T47D (cell line): ENCODE results near the gene CTBP1.

Source experiments
- DNase-seq, 2 experiments: peaks; one replicate each; pipeline versions ENCODE4 v3.0.0 to v3.0.0-alpha.2; 2011 to 2012; ENCODE audit warnings: low read depth in 1 of 2, low spot score in 1 of 2
- JUND ChIP-seq: IDR thresholded peaks from 2 replicates; pipeline ENCODE4 v1.6.1; 2012; ENCODE audit warnings: low read depth
- in situ Hi-C: cut with HindIII; loops from 2 replicates; pipeline ENCODE4 v1.10.0; 2016; ENCODE audit warnings: low sequenced_read_pairs, low pct_unique_long_range_greater_than_20kb

Gene CTBP1

DNA sequence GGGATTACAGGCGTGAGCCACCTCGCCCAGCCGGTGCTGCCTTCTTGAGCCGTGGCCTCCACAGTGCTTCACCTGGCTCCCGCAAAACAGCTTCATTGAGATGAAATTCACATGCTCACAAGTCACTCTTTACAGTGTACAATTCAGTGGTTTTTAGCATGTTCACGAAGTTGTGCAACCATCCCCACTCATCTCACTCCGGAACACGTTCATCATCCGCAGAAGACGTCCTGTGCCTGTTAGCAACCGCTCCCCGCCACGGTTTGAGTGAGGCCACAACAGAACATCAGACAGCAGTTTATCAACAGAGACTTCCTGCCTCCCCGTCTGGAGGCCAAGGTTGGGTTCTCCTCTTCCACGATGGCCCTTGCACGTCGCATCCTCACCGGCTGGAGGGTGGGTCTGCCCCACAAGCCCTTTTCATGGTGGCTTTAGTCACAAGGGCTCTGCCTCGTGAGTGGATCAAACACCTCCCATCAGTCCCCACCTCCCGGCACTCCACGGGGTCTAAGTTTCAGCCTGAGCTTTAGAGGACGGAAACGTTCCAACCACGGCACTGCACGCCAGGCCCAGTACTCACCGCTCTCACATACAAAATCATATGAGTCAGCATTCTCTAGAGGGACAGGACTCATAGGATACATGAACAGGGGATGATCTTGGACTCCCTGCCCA, 46.9 kb downstream of the CTBP1 start:
- TF ChIP-seq JUND, result no peak
- in situ Hi-C loops, result no loop called here
- no peak for DNase-seq

DNA sequence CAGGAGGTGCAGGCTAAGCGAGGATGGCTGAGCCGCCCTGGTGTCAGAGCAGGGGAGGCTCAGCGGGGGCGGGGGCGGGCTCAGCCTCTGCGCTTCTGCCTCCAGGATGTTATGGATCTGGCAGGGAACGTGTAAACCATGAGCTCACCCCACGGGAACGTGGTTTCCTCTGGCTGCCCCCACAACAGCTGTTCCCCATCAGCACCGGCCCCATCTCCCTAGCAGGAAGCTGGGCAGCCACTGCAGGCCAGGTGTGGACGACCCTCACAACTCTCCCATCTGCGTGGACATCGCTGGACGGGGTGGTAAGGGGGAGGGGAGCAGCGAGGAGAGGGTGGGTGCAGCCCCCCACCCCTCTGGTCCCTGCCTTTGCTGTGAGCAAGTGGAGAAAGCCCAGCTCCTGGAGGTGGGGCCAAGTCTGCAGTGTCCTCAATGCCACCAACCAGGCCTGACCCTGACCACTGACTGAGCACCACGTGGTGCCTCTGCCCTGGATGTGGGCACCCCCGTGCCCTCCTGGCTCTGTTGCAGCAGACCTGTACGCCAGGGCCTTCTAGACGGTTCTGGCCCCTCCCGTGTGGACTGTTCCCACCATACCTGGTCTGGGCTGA, 48.4 kb downstream of the CTBP1 start:
- TF ChIP-seq JUND, result no peak
- no peak for DNase-seq
- in situ Hi-C loops, result no loop called here

DNA sequence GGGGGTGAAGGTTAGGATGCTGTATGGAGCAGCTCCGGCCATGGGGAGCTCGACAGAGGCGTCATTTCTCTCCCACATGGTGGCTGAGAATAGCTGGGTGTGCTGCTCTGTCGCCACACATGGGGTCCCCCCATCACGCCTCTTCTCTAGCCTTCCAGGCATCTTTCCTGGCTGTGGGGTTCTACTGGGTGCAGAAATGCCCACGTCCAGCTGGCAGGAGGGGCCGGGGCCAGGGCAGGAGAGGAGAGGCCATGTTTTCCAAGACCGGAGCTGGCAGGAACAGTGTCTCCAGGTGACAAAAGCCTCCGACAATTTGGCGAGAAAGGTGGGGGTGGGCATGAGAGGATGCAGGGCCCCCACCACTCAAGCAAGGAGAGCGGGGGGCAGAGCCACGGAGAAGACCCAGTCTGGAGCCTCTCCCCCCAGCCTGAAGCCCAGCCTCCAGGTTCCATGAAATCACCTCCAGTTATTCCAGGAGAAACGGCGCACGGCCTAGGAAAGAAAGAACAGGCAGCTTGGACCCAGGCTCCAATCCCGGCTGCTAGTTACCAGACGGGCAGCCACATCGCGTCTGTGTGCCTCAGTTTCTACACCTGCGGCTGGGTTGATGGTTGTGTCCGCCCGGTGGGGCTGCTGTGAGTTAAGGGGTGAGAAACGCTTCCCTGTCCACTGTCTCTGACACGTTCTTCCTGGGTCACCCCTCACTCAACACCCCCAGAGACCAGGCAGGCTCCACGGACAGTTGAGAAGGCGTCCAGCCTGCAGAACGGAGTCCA, 49.2 kb downstream of the CTBP1 start:
- in situ Hi-C loops, result no loop called here
- no peak for DNase-seq
- no peak for TF ChIP-seq JUND

DNA sequence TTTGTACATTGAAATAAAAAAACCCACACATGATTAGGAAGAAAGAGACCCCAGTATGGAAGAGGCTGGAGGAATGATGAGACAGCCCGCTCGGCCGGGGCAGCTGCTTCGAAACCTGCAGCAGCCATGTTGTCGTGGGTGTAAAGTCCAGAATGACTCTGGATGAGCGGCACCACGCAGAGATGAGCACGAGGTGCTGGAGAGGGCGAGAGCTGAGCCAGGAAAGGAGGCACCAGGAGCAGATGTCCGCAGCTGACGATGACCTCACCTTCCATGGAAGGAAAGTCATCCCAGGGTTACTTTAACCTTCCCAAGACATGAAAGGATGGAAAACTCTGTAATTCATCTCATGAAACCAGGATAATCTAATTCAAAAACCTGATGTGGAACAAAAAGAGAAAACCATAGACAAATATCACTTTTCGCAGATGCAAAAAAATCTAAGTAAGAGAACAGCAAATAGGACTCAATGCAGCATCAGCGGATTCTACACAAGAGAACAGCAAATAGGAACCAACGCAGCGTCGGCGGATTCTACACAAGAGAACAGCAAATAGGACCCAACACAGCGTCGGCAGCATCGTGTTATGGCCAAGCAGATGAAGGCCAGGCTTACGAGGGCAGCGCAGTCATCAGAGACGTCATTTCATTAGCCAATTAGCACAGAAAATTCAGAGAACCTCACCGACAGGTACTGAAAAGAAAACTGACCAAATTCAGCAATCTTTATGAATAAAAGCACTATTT, 50.7 kb downstream of the CTBP1 start:
- no peak for DNase-seq
- TF ChIP-seq JUND, result no peak

DNA sequence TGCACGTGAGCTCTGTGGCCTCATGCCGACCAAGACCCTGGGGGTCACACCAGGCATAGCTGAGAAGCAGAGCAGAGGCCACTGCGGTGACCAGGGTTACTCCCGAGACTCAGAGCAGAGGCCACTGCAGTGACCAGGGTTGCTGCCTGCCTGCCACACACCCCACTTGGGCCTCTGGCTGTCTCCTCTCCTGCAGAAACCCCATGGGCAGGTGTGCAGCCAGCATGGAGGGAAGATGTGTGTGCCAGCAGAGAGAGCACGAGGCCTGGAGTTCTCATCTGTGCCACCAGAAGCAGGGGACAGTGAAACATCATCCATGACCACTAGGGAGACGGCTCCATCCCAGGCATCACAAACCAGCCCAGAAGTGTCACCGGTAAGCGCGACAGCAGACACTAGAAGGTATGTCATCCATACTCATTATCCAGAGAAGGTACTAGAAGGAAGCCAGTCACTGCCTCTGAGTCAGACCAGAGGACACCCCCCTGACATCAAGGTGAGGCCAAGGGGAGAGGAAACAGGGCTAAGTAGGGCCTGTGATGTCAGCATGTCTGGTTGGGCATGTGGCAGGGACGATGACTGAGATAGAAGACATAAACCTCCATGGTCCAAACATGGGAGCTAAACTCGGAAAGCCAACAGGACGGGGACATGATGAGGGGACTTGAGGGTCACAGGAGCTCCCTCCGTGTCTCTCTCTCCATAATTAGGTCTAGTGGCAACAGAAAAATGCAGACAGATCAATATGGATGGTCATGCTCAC, 52.3 kb downstream of the CTBP1 start:
- in situ Hi-C loops, result no loop called here

More for the DNA sequence above, 50.7 kb downstream of the CTBP1 start:
- in situ Hi-C loops, result no loop called here

DNA sequence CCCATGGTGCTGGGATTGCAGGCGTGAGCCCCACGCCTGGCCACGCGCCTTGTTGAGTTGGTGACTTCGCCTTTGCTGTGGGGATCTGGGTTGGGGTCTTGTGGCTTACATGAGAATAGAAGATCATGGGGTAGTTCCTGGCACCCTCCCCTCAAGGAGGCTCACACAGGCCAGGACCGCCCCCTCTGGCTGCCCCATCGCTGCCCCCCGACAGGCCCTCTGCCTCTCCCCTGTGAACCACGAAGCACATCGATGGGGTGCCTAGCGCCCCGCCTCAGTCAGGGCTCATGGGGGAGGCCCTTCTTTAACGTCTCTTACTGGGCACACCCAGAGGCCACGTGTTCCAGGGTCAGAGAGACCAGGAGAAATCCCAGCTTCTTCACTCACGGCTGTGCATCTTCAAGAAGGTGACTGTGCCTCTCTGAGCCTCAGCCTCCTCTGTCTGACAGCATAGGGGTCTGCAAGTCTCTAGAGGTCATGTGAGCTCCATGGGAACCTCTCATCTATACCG, 53.0 kb downstream of the CTBP1 start:
- TF ChIP-seq JUND, result no peak
- DNase-seq, result no peak
- in situ Hi-C loops, result no loop called here

More for the DNA sequence above, 52.3 kb downstream of the CTBP1 start:
- no peak for TF ChIP-seq JUND
- DNase-seq, result no peak

DNA sequence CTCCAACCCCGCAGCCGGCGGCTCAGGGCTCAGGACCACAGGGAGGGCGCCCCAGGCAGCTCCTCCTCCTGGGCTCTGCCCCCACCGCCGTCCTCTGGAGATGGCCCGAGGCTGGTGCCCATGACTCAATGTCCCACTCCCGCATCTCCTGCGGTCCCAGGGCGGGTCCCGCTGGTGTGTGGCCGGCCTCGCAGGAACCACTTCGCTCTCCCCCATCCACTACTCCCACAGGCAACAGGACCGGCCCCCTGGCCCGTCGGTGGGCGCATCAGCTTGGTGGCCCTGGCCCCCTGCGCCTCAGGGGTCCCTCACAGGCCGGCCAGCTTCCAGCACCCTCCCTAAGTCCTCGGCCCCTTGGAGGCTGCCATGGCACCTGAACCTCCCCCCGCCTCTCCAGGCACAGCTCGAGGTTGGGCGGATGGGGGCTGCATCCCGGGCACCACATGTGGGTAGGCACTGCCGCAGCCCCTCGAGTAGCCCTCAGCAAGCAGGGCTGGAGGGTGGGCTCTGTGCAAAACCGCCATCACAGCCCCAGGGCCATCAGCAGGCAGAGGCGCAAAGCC, 53.7 kb downstream of the CTBP1 start:
- in situ Hi-C loops, result no loop called here
- DNase-seq, result no peak
- no peak for TF ChIP-seq JUND

DNA sequence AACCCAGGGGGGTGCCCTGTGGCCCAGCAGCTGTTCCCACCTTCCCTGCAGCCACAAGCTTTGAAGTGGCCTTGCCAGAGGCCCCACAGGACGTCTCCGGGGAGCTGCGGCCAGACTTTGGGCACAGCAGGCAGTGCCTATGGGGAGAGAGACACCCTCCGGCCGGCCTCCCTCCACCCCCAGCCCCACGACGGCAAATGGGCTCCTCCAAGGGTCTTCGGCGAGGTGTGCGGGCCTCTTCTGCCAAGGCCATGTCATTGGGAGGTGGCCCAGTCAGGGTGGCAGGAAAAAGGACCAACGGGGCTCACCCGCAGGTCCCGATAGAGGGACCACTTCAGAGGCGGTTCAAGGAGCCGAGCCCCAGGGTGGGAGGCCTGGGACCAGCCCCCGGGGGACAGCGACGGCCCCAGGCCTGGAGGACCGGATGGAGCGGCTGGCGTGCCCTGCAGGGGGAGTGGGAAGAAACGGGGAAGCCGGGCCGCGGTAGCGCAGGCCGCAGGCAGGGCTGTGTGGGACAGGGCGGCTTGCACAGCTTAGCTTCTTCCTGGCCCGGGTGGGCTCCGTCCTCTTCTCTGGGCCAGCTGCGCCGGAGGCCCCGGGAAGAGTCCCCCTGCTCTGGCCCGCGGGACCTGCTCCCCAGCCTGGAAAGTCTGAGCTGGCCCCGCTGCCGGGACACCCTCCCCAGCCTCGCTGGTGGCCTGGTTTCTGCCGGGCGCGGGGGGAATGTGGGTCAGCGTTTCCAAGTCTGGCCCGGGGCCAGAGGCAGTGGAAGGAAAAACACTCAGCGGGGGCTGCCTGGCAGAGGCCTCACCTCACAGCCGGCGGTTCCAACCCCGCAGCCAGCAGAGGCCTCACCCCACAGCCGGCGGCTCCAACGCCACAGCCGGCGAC, 54.7 kb downstream of the CTBP1 start:
- in situ Hi-C loops, result no loop called here
- no peak for DNase-seq
- TF ChIP-seq JUND, result no peak

DNA sequence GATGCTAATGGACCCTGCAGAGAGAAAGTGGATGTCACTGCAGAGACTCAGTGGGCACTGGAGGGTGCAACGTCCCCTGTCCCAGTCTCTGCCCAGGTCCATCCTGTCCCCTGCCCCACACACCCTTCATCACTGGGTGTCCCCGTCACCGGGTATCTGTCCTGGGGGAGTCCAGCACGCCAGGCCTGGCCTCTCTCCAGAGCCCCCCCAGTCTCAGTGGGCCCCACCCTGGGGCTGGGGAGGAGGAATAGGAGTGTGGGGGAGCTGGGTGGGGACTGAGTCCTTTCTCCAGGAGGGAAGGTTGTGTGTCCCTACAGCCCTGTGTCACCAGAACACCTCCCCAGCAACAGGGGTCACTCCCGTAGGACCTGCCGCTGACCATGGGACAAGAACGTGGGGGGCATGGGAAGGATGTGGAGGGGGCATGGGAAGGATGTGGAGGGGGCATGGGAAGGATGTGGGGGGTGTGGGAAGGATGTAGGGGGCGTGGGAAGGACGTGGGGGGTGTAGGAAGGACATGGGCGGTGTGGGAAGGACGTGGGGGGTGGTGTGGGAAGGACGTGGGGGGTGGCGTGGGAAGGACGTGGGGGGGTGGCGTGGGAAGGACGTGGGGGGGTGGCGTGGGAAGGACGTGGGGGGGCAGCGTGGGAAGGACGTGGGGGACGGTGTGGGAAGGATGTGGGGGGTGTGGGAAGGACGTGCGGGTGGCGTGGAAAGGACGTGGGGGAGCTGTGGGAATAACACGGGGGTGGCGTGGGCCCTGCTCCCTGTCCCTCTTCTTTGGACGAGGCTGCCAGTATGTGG, 55.5 kb downstream of the CTBP1 start:
- TF ChIP-seq JUND, result no peak
- DNase-seq, result no peak
- in situ Hi-C loops, result no loop called here
